ENCODE data around the gene TK2.

DNA sequence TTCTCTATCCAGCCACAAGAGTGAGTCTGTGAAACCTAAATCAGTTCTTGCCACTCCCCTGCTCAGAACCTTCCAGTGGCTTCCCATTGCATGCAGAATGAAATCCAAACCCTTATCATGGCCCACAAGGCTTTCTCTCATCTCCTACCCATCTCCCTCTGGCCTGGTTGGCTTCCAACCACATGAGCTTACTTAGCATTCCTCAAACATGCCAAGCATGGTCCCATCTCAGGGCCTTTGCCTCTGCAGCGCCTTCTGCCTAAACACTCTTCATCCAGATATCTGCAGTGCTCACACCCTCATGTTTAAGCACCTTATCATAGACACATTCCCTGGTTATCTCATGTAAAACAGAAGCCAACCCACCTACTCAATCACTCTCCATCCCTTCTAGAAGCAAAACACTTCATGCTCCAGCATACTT is 15.5 kb downstream of the TK2 start:
- no peak for TF ChIP-seq GATA2 (IDR thresholded peaks at IDR 0.05; ENCODE audit: low read depth, low read length)
- no peak for TF ChIP-seq GATA3 (IDR thresholded peaks at IDR 0.05; ENCODE audit: low read depth, low read length)

Data from SH-SY5Y (cell line).